TTC549 (cell line): ENCODE data around the gene SPINK4.

Experiments used
- FAIRE-seq: peaks from 2 replicates; lab custom pipeline; 2012; peaks lifted over from hg19 to GRCh38; lab: Jason Lieb, UNC

SPINK4 gene

GRCh38 chr9:33257276-33257675 is 17.3 kb downstream of the SPINK4 start:
- no peak for FAIRE-seq

DNA sequence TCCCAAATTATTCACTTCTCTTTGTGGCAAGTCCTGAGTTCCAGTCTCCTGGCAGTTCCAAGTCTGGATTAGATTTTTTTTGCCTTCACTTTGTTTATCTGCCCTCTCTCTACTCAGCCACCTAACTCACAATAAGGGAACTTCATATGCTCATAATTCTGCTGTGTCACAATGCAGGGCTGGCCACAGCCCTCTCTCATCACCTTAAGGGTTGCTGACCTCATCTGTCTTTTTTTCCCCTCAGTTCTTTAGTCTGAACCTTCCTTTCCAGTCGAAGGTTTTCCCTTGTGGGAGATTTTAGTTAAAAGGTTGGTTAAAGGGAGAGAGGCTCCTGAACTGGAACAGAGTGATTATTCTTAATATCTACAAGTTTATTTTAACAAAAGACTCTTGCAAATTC is 20.4 kb downstream of the SPINK4 start:
- no peak for FAIRE-seq

DNA sequence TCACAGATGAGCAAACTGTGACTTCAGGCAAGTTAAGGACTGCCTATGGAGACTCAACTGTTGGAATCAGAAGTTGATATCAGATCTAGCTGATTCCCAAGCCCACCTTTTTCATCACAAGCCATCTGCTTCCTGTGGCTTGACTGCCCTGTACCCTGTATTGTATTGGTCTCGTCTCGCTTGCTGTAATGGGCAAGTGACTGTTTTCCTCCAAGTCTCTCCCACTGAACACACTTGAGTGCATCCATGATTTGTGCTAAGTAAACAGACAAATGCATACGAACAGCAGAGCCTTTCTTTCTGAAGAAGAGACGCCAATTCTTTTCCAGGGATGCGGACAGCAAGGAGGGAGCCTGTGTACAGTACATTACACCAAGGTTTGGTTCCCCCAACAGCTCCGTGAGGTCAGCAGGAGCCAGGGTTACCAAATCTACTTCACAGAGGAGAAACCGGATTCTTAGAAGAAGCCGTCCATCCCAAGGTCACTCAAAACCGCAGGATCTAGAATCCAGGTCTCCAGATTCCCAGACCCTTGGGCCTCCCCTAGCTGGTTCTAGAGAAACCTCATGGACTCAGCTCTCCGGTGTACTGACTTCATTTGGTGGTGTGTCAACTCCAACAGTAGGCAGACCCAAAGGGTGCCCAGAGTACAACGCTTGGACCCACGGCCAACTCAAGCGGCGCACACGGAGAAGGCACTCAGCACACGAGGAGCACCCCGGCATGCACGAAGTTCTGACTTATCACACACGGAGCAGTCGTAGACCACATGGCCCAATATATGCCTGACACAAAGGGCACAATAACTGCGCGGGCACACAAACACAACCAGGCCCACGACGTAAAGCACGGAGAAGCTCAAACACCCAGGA is 23.4 kb downstream of the SPINK4 start:
- no peak for FAIRE-seq

- FAIRE-seq: no peak
Observed at GRCh38 chr9:33264003-33264472, 24.1 kb downstream of the SPINK4 start.

DNA sequence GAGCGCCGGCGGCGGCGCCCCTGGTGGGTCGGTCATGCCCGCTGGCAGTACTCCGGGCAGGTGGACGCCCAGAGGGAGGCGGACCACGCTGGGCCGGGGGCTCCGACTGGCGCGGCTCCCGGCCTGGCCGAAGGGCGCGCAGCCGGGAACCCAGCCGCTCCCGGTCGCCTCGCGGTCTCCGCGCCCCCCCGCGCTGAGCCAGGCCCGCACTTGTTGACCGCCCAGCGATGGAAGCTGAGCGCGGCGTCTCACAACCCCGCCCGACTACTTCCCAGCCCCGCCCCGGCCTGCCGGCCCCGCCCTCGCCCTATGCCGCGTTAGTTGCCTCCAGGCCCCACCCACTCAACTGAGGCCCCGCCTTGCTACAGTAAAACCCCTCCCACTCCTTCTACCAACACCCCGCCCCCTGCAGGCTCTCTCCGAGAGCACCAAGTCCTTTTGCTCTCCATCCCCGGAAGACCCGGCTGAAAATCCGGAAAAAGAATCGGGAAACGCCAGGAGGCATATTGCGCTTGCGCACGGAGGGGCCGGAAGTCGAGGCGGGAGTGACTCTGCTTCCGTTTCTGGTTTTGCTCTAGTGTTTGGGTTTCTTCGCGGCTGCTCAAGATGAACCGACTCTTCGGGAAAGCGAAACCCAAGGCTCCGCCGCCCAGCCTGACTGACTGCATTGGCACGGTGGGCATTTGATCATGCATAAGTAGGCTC is 24.7 kb downstream of the SPINK4 start, which contains the start of the genes BAG1 and CHMP5:
BAG1 (minus strand) TSS at position 236 of the 705 bp plus-strand sequence.
CHMP5 (plus strand) TSS at position 577 of the 705 bp plus-strand sequence; CDS start at position 607, 30 bp downstream.
- FAIRE-seq: peak; percentile 87

DNA sequence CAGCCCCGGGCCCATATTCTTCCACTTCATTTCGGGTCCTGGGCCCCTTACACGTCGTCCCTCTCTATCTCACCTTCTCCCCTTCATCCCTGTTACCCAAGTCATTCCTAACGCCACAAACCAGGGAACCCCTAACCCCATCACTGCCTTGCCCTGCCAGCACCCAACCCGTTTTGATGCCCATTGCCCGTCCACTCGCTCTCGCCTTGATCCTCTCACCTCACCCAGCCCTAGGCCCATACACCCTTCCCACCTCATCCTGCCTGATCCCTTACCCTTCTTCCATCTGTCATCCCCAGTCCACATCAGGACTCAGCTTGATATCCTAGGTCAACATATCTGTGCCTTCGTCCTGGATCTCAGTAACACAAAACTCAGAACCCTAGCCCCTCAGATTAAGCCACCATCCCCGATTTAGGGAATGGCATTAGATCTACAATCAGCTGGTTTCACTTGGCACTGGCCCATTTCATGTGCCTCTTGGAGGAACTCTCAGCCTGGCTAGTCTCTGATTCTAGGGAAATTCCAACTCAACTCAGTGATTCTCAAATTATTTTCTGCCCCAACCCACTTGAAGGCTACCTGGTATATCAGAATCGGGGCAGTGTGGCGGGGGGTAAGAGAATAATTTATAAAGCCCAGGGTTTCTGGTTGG is 25.4 kb downstream of the SPINK4 start:
- no peak for FAIRE-seq

- FAIRE-seq: no peak
Observed at GRCh38 chr9:33267151-33267767, 27.3 kb downstream of the SPINK4 start.

DNA sequence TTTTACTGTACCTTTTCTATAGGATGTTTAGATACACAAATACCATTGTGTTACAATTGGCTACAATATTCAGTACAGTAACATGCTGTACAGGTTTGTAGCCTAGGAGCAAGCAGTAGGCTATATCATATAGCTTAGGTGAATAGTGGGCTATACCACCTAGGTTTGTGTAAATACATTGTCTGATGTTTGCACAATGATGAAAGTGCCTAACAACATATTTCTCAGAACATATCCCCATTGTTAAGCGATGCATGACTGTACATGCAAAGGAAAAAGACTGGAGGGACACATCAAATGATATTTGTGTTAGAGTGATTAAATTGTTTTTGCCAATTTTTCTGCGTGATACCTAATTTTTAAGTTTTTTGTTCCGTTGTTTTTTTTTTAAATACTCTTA is 30.2 kb downstream of the SPINK4 start:
- no peak for FAIRE-seq

DNA sequence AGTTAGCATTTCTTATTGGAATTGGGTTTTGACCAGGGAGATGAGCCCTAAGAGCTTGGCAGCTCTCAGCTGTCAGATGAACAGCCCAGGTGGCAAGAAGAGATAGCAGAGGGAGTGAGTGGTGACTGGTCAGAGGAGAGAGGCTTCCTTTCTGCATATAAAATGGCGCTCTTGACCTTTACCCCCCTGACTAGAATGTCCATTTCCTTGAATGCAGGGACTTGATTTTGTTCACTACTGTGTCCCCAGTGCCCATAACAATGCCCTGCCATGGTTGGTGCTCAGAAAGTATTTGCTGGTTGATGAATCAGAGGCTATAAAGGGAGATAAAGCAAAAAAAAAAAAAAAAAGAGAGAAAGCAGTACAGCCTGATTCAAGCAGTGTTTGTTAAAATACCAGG is 32.1 kb downstream of the SPINK4 start:
- no peak for FAIRE-seq

DNA sequence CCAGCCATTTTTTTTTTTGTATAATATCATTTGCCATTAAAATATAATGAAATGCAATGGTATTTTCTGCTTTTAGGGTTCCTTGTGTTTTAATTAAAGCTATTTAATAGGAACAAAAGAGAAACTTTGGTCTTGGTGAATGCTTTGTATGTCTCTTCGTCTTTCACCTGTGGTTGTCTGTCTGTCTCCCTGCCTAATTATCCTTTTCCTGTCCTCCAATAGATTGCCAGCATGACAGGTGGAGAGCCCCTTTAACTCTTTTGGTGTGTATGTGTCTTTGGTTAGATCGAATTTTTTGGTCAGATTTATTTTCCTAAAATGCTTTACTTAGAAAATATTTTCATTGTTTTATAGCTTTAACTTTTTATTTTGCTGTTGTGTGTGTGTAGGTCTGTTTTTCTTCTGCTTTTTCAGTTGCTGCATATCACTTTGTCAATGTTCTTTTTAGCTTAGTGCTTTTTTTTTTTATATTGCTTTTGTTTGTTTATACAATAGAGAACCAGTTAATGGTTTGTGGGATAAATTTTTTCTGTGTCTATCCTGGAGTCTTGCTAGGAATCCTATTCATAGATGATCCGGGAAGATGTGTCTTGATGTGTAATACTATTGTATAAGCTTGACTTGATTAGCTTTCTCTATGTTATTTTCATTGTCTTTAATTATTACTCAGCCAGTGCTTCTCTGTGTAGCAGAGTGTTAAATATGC is 33.5 kb downstream of the SPINK4 start:
- FAIRE-seq: no peak

- FAIRE-seq: no peak
Observed at GRCh38 chr9:33273972-33274328, 34.0 kb downstream of the SPINK4 start.

DNA sequence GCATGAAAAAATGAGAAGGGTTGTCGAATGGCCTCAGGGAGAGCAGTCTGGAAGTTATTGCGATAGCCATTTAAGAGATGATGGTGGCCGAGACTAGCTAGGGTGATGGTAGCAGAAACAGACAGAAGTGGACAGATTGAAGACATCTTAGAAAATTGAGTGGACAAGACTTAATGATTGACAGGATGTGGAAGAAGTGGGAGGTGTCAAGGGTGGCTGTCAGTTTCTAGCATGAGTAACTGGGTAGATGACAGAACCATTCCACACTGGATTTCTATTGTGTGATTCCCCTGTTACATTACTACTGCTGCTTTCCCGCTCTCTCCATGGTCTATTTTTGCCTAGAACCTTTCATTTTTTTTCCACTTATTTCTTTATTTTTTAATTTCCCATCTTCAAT is 37.5 kb downstream of the SPINK4 start:
- FAIRE-seq: no peak

DNA sequence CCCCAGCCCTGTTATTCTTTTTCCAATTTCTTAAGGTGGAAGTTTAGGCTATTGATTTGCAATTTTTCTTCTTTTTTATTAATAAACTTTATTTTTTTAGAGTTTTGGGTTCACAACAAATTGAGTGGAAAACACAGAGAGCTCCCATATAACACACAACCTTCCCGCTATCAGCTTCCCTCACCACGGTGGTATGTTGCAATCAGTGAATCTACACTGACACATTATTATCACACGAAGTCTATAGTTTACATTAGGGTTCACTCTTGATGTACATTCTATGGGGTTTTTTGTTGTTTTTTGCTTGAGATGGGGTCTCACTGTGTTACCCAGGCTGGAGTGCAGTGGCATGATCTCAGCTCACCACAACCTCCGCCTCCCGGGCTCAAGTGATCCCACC is 45.5 kb downstream of the SPINK4 start:
- no peak for FAIRE-seq

DNA sequence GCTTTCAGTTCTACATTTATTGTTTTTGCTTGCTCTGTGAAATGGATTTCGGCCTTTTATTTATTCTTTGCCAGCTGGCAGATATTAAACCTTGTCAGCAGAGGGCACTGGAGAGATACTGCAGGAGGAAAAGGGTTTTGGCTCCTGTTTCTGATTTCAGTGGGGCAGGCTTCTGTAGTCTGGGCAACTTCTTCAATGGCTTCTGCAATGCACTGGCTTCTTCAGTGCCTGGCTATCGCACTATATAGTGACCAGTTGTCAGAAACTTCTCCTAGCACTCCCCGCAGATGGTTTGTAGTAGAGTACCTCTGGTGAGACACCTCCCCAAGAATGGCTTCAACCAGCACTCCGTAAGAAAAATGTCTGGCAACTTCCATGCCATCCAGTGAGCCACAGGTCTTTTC is 47.1 kb downstream of the SPINK4 start:
- peak; percentile 84 for FAIRE-seq

- FAIRE-seq: no peak
Observed at GRCh38 chr9:33288235-33288634, 48.3 kb downstream of the SPINK4 start.

GRCh38 chr9:33288828-33289483 is 49.0 kb downstream of the SPINK4 start:
- no peak for FAIRE-seq

DNA sequence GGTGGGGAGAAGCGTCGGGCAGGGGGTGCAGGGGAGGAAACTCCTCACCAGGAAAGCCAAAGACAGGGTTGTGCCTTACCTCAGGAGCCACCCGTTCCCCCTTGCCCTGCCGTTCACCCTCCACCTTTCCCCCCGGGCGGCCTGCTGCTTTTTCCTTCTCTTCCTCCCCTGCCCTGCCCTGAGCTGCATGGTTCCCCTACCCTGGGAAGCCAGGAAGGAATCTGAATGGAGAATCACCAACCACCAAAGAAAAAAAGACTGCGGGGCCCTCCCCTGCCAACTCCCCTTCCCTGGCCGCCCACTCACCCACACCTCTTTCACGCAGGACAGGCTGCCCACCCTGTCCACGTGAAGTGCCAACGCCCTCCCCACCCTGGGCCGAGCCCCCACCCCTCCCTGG is 49.5 kb downstream of the SPINK4 start:
- no peak for FAIRE-seq

DNA sequence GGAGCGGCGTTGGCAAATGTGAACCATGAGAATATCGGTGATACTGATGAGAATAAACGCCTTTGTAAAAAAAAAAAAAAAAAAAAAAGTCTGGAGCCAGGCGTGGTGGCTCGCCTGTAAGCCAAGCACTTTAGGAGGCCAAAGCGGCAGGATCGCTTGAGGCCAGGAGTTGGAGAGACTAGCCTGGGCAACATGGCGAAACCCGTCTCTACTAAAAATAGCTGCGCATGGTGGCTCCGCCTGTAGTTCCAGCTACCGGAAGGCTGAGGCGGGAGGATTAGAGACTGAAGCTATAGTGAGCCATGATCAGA is 49.9 kb downstream of the SPINK4 start:
- no peak for FAIRE-seq

GRCh38 chr9:33290247-33291030 is 50.5 kb downstream of the SPINK4 start, which contains the start of gene NFX1:
TSS of gene NFX1 (plus strand) at chr9:33290516. CDS start at chr9:33290573, 57 bp downstream.
- peak; percentile 76 for FAIRE-seq

GRCh38 chr9:33291031-33291397 is 51.0 kb downstream of the SPINK4 start:
- FAIRE-seq: no peak

DNA sequence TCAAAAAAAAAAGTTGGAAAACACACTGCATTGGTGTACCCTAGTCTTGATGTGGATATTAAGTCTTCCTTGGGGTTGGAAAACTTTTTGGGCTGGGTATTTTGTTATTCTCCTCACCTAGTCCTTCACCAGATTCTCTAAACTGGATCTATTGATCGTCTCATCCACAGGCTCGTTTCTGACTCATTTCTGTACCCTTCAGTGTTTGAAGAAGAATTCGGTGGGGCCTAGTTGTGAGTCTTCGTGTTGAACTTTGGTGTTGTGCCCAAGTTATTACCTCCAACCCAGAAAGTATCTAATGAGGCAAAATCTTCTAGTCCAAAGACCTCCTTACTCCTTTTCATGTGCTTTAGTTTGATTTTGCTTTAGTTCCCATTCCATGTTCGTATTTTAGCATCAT is 51.9 kb downstream of the SPINK4 start:
- FAIRE-seq: no peak
